NCI-H460 (cell line): Measurements from ENCODE around the gene TSPYL2. TPM values are rescaled to one million over a fixed set of nuclear protein-coding genes. Genes with fewer than 3 reads are reported as not detected.
A peak's percentile ranks its signal among the peaks of the same experiment; 100 is the strongest.

Experiments
- DNase-seq: peaks from one replicate; pipeline ENCODE4 v3.0.0-alpha.2; 2016; ENCODE audit warnings: low read depth; ENCODE audit errors: extremely low read depth
- total RNA-seq: library from RNA; depleted of rRNA; stranded (reverse); fragments of >200 nt; shearing (Covaris generic); gene quantifications from 2 replicates; pipeline ENCODE4 v1.2.3, GENCODE V29; 2014

Gene TSPYL2
- total RNA-seq, 1 experiment from 2014 or later: 9.9 TPM

DNA sequence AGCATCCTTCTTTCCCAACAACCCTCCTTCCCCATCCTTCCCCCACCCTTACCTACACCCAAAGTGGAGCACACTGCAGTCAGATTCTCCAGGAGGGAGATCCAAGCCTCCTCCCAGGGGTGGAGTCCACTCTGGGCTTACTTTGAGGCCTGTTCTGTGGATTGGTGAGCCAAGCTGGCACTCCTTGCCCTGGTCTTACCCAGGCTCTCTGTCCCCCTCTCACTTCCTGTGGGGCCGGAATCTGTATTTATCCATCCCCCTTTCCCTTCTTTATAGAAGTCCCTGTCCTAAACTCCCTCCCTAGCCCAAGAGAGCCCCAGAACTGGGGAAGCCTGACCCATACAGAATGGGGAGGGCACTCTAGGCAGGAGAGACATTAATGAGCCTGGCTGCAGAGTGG lies 3.2 kb upstream of the TSPYL2 start:
- DNase-seq: no peak

DNA sequence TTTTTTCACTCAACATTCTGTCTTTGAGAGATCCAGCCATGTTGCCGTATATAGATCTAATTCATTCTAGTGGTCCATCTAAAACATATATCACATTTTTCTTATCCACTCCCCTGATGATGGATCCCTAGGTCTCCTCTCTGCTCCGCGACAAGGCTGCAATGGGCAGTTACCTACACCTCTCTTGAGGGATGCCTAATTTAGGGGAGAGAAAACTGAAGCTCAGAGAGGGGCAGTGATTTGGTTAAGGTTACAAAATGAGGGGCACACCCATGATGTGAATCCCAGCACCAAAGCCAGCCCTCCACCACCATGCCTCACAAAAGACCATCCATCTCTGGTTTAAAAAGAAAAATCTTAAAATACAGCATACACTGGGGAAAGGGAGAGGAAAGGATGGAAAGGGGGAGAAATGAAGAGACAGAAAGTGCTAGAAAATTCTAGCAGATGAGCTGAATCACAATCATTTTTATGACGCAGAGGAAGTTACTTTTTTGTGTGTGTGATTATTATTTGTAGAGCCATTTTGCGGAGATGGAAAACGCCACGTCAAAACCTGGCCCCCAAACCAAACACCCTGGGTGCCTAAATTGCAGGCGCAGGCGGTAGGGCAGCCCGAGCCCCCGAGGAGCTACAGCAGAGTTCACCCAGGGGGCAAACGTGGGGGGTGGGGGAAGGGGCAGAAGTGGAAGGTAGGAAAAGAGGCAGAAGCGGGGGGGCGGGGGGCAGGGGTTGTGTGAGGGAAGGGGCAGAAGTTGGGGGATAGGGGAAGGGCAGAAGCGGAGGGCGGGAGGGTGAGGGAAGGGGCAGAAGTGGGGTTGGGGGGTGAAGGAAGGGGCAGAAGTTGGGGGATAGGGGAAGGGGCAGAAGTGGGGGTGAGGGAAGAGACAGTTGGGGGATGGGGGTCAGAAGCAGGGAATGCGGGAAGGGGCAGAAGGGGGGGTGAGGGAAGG lies 1.3 kb upstream of the TSPYL2 start:
- DNase-seq: no peak

DNA sequence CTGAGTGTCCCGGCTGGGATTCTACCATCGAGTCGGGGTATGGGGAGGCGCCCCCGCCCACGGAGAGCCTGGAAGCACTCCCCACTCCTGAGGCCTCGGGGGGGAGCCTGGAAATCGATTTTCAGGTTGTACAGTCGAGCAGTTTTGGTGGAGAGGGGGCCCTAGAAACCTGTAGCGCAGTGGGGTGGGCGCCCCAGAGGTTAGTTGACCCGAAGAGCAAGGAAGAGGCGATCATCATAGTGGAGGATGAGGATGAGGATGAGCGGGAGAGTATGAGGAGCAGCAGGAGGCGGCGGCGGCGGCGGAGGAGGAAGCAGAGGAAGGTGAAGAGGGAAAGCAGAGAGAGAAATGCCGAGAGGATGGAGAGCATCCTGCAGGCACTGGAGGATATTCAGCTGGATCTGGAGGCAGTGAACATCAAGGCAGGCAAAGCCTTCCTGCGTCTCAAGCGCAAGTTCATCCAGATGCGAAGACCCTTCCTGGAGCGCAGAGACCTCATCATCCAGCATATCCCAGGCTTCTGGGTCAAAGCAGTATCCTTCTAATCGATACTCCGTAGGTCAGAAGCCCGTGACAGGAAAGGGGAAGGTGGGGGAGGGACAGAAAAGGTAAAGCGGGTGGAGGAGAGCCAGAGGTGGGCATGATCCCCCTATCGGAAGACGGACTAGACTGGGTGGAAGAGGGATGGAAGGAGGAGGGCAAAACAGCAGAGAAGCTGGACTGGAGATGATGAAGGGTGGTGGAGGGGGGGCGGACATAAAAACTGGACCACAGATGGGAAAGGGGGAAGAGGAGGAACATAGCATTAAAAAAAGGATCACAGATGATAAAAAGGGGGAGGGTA lies 828 bp downstream of the TSPYL2 start:
- DNase-seq: no peak

DNA sequence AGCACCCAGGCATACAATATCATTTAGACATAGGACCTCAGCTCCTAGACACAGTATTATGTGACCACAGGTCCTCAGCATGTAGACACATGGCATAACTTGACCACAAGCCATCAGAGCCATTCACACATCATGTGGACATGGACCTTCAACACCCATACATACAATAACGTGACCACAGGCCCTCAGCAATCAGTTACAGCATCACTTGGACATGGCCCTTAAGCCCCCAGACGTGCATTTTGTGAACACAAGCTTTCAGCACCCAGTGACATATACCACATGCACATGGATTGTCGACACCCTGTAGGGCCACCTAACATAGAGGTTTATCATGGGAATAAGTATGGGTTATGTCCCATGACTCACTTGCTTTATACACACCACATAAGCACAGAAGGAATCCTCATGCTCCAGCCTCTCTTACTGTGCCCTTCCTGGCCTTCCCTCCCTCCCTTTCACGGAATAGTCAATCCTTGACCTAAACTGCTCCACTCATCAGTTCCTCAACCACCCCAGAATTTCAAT lies 1.9 kb downstream of the TSPYL2 start:
- no peak for DNase-seq

DNA sequence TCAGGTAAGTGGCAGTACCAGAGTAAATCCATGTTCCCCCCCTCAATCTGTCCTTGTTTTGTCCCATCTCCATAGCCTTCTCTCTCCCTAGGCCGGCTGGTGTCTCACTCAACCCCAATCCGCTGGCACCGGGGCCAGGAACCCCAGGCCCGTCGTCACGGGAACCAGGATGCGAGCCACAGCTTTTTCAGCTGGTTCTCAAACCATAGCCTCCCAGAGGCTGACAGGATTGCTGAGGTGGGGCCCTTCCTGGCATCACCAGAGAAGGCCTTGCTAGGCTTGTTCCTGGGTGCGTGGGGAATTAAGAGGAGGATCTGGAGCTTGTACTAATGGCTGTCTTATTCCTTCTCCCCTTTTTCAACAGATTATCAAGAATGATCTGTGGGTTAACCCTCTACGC lies 2.7 kb downstream of the TSPYL2 start:
- DNase-seq: no peak

DNA sequence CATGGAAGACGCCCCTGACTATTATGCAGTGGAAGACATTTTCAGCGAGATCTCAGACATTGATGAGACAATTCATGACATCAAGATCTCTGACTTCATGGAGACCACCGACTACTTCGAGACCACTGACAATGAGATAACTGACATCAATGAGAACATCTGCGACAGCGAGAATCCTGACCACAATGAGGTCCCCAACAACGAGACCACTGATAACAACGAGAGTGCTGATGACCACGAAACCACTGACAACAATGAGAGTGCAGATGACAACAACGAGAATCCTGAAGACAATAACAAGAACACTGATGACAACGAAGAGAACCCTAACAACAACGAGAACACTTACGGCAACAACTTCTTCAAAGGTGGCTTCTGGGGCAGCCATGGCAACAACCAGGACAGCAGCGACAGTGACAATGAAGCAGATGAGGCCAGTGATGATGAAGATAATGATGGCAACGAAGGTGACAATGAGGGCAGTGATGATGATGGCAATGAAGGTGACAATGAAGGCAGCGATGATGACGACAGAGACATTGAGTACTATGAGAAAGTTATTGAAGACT lies 3.6 kb downstream of the TSPYL2 start:
- DNase-seq: no peak

DNA sequence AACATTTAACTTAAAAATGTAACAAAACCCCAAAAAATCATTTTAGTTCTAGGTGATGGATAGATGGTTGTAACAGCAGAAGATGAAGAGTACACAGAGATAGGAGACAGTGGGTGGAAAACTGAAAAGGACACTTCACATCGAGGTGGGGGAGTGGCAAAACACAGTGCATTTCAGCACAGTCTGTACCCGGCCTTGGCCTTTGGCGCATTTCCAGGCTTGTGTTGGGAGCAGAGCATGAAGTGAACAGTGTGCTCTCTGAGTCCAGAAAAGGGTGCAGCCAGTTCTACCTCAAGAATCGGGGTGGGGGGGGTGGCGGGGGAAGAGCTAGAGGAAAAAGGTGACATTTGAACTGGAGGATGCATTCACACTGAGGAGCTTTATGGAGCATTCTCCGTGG lies 4.3 kb downstream of the TSPYL2 start:
- no peak for DNase-seq

DNA sequence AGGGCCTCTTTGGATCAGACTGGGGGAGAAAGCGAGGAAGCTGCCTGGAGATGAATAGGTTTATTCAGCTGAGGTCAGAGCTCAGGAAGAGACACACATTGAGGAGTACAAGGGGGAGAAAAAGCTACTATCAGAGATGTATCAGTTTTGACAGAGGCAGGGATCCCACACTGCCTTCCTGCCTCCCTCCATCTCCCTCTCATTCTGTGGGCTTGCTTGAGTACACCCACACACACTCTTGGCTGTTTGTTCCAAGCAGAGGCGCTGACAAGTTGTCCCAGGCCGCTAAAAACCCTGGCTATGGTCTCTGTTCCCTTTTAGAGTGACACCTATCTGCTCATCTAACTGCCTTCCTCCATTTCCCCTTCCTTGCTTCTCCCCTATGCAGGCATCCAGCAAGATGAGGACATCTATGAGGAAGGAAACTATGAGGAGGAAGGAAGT lies 5.2 kb downstream of the TSPYL2 start:
- DNase-seq: no peak

DNA sequence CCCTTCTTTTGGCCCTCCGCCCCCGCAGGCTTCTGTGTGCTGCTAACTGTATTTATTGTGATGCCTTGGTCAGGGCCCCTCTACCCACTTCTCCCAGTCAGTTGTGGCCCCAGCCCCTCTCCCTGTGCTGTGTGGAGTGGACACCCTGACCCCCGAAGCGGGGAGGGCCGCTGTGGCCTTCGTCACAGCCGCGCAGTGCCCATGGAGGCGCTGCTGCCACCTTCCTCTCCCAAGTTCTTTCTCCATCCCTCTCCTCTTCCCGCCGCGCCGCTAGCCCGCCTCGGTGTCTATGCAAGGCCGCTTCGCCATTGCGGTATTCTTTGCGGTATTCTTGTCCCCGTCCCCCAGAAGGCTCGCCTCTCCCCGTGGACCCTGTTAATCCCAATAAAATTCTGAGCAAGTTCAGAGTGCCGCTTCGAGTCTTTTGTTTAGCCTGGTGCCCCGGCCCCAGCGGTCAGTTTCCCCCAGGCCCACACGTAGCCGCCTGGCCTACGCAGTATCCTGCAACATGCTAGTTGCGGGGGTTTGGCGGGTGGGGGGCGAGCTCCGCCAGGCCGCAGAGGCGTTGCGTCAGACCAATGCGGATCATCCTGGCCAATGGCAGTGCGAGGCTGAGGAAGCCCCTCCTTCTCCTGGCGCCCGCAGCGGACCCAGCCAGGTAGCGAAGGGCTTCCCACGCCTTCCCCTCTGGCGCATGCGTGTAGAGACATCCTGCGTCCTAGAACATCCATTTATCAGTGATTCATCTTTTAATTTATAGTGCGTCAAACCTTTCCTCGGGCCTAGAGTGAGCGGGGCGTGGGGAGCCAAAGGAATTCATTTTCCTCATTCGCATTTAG lies 6.2 kb downstream of the TSPYL2 start:
- peak; percentile 47 for DNase-seq

DNA sequence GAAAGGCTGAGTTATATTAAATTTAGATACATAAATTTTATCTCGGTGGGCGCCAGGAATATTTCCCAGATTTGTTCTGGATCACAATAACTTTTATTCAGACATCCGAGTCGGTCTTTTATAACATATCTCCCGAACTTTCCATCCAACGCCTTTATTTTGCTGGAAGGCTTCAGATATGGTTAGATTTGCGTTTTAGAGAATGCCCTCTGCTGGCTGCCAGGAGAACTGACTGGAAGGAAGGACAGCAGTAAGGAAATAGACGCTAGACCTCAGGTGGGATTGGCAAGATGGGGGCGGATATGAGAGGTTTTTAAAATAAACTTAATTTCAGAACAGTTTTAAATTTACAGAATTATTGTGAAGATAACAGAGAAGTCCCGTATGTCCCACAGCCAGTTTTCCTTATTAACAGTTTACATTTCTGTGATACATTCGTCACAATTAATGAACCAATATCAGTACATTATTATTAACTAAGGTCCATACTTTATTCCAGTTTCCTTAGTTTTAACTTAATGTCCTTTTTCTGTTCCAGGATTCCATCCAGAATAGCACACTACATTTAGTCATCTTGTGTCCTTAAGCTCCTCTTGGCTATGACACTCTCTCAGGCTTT lies 7.2 kb downstream of the TSPYL2 start:
- peak; percentile 49 for DNase-seq

DNA sequence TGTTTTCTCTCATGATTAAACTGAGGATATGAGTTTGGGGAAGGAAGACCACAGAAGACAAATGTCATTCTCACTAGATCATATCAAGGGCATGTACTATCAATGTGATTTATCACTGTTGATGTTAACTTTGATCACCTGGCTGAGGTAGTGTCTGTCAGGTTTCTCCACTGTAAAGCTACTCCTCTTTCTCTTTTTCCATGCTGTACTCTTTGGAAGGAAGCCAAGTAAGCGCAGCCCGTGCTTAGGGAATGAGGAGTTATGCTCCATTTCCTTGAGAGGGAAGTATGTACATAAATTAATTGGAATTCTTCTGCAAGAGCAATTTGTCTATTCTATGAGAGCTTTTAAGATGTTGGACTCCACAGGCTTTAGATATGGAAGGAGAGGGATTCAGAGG lies 7.8 kb downstream of the TSPYL2 start:
- DNase-seq: no peak

DNA sequence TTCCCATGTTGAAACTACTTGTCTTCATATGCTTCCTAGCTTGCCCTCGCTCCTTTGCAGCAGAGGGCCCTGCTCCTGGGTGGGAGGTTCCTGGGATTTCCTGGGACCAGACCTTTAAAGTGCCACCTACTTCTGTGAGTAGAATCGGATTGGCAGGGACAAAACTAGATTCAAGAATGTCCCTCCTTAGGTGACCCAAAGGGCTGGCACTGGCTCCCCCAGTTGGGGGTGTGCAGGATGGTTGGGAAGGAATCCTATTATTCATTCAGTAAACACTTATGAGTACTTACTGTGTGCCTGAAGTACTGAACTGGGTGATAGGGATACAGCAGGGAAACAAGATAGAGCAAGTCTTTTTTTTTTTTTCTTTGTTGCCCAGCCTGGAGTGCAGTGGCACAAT lies 9.2 kb downstream of the TSPYL2 start:
- DNase-seq: no peak

DNA sequence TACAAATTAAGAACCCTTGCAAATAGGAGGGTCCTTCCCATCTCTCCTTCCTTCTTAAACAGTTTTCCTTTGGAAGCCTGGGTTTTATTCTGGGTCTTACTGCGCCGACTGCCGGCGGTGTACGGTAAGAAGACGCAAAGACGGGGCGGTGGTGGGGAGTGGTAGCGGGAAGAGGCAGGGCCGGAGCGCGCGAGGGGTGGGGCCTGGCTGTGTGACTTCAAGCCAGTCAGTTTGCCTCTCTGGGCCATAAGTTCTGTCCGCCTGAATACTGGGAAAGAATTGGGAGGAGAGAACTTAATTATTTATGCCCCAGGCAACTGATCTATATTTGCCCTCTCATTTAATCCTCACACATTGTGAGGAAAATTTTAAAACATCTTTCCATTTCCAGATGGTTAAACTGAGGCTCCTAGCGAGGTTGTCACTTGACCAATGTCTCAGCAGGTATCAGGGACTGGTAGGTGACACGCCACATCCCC lies 11.0 kb downstream of the TSPYL2 start:
- DNase-seq: peak; percentile 82

DNA sequence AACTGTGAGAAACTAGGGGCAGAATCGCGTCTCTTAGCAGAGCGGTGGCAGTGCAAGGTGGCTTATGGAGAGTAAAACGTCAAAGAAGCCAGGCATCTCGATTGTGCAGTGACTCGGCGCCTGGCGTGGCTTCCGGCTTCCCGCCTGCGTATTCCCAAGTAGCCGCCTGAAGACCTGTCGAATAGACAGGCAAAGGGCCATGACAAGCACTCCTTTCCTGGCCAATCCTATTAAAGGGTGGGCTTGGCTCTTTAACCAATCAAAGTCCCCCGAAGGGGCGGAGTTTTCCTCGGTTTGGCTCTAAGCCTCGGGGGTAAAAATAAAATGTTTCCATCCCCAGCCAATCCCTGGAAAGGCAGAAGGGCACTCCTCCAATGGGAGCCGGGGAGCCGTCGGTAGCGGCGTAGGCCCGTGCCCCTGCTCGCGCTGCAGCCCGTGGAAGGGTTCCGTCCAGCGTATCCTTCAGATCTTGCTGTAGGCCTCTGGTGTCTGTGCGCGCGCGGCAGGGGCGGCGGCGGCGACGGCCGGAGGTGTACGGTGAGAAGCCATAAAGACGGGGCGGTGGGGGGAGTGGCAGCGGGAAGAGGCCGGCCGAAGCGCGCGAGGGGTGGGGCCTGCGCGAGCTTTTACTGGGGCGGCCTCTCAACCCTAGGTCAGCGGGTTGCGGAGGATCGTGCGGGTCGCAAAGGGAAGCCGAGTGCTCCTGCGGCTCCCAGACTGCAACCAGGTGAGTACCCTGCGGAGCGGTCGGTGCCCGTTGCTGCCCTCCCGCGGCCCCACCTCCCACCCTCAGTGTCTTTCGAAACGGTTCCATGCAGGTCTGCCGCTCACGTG lies 11.8 kb downstream of the TSPYL2 start, which contains the start of gene KANTR:
TSS of gene KANTR (plus strand) at position 395 of the 834 bp plus-strand sequence. CDS start 30,131 bp downstream, outside the sequence.
- DNase-seq: peak; percentile 97

DNA sequence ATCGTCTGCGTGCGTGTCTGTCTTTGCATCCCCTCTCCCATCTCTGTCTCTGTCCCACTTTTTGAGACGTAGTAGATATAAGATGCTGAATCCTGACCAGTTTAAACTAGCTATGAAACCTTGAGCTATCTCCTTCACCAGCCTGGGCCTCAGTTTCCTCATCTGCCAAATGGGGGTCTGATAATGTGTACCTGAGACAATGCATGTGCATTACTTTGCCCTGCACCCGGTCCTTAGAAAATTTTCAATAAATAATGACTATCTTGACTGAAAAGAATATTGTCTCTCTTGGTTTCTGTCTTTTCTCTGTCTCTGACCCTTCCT lies 12.4 kb downstream of the TSPYL2 start:
- no peak for DNase-seq

DNA sequence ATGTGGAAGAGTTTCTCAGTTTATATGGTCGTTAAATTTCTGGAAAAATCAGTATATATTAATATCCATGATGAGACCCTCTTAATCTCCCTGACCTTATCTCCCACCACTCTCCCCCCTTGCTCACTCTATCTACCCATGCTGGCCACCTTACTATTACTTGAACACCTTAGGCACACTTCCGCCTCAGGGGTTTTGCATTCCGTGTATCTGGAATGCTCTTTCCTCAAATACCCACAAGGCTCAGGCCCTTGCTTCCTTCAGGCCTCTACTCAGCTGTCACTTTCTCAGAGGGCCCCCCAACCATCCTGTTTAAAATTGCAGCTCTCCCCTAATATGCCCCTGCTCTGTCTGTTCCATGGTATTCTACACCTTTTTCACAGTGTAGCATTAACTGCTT lies 13.6 kb downstream of the TSPYL2 start:
- no peak for DNase-seq

DNA sequence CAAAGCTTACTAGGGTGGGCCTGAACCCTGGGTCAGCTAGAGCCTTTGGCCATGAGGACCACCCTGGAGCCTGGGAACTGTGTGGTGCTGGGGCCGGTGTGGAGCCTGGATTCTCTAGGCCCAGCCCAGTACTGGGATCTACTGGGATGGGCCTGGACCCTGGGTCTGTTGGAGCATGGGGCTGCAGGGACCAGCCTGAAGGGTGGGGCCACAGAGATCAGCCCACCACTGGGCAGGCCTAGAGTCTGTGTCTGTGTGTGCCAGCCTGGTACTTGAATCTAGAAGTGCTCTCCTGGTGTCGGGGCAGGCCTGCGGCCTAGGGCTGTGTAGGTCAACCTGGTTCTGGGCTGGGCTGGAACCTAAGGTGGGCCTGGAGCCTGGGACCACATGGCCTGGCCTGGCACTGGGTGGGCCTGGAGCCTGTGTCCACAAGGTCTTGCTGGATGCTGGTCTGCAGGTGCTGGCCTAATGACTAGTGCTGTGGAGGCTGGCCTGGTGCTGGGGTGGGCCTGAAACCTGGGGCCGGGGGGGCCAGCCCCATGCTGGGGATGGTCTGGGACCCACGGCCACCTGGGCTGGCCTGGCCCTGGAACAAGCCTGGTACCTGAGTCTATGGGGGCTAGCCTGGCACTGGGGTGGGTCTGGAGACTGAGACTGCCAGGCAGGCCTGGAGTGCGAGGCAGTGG lies 32.8 kb downstream of the TSPYL2 start:
- no peak for DNase-seq

DNA sequence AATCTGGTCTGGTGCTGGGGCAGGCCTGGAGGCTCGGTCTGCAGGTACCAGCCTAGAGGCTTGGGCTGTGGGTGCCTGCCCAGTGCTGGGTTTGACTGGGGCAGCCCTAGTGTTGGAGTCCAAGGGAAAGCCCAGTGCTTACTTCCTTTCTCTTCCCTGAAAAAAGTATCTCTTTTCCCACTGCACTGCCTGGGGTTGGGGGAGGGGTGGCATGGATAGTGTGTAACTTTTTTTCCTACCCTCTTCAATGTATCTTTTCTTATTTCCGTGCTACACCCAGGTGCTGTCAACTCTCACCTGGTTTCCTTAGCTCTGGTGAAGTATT lies 33.3 kb downstream of the TSPYL2 start:
- DNase-seq: no peak
